Natural killer cell (primary cell): ENCODE data around the gene GP2. TPM values are rescaled to one million over a fixed set of nuclear protein-coding genes. Genes with fewer than 3 reads are reported as not detected.

Source experiments
- ATAC-seq, 3 donors: fragments of 150-1000 bp in 2 of 3; fragments of 200-7000 bp in 1 of 3; cut with Tn5 transposase; 1 replicate in 1 of 3; 2 replicates in 2 of 3; pipeline ENCODE4 v1.10.0; 2021; ENCODE audit warnings: mild to moderate bottlenecking in 2 of 3, moderate library complexity in 2 of 3
- DNase-seq, 2 donors: peaks; one replicate each; pipeline versions ENCODE4 v3.0.0 to v3.0.0-alpha.2; 2013 to 2021; ENCODE audit warnings: mixed read lengths in 1 of 2
- H3K27ac ChIP-seq: one replicate; pipeline ENCODE4 v1.5.1; 2013; ENCODE audit warnings: mild to moderate bottlenecking, low read length
- H3K27me3 ChIP-seq: one replicate; pipeline ENCODE4 v1.6.1; 2013; ENCODE audit warnings: low read length; ENCODE audit not compliant: control insufficient read depth, insufficient read depth
- H3K36me3 ChIP-seq: one replicate; pipeline ENCODE4 v1.6.1; 2013; ENCODE audit warnings: low read length; ENCODE audit not compliant: control insufficient read depth, insufficient read depth
- H3K4me1 ChIP-seq: one replicate; pipeline ENCODE4 v1.6.1; 2013; ENCODE audit warnings: low read length; ENCODE audit not compliant: control insufficient read depth, insufficient read depth
- H3K4me3 ChIP-seq: one replicate; pipeline ENCODE4 v1.5.1; 2013; ENCODE audit warnings: low read length
- H3K9me3 ChIP-seq: one replicate; pipeline ENCODE4 v1.6.1; 2013; ENCODE audit warnings: low read length; ENCODE audit not compliant: control insufficient read depth, insufficient read depth
- H3K27ac Mint-ChIP-seq, 2 donors: one replicate each; pipeline ENCODE4 v1.8.0; 2022; ENCODE audit warnings: mild to moderate bottlenecking in 2 of 2, mixed read lengths in 2 of 2, moderate library complexity in 1 of 2
- H3K27me3 Mint-ChIP-seq, 2 donors: one replicate each; pipeline ENCODE4 v1.8.0; 2022; ENCODE audit warnings: low read depth in 2 of 2, mixed read lengths in 2 of 2
- H3K36me3 Mint-ChIP-seq: one replicate; pipeline ENCODE4 v1.8.0; 2022; ENCODE audit warnings: mixed read lengths
- H3K4me1 Mint-ChIP-seq, 2 donors: one replicate each; pipeline ENCODE4 v1.8.0; 2022; ENCODE audit warnings: mixed read lengths in 2 of 2
- H3K4me3 Mint-ChIP-seq: one replicate; pipeline ENCODE4 v1.8.0; 2022; ENCODE audit warnings: mild to moderate bottlenecking, moderate library complexity, mixed read lengths
- H3K9me3 Mint-ChIP-seq, 2 donors: one replicate each; pipeline ENCODE4 v1.8.0; 2022; ENCODE audit warnings: mixed read lengths in 2 of 2
- CTCF ChIP-seq: fragments of 200-600 bp; IDR thresholded peaks from one replicate; pipeline ENCODE4 v1.8.0; 2022; ENCODE audit warnings: antibody characterized with exemption
- WGBS: methylation state at CpG from one replicate; pipeline ENCODE4 v1.1.7; 2013; ENCODE audit warnings: missing lambda C conversion rate; ENCODE audit not compliant: insufficient coverage; 5-methylcytosine and 5-hydroxymethylcytosine counted together
- intact Hi-C: fragments of 100-400 bp; cut with micrococcal nuclease; formaldehyde crosslinking; loops from one replicate; pipeline ENCODE4 v1.14.2; 2022
- total RNA-seq, 4 donors: library from RNA; stranded (reverse); fragments of 120-200 nt in 1 of 4; gene quantifications; one replicate each; pipeline versions ENCODE4 v1.2.3 to v1.2.4, GENCODE V29; 2013 to 2022

GP2 gene
- total RNA-seq, 3 donors from 2014 or later (not counting 1 experiment from before 2014, with no cell fraction given): not detected

- Mint-ChIP-seq H3K27ac (no peak overlapping the region), H3K36me3 (no peaks in the 10 kb centered on the region), H3K4me3 (no peak overlapping the region), H3K4me1 (no peaks in the 10 kb centered on the region), H3K27me3 (peaks cover 0 to 2% of the 10 kb centered on the region in 2 donors), H3K9me3 (no peaks in the 10 kb centered on the region)
- 84% methylated on average over 12 of the region's 12 CpGs for WGBS
- Histone ChIP-seq H3K9me3 (no peaks in the 10 kb centered on the region), H3K36me3 (no peaks in the 10 kb centered on the region), H3K4me3 (no peak overlapping the region), H3K27me3 (no peaks in the 10 kb centered on the region), H3K27ac (no peak overlapping the region), H3K4me1 (no peaks in the 10 kb centered on the region)
- intact Hi-C loops: no loop called here
- no peak for DNase-seq
- TF ChIP-seq CTCF: no peak
- ATAC-seq: no peak
Observed at GRCh38 chr16:20263138-20263855, 64.0 kb downstream of the GP2 start.

- WGBS: 95% methylated on average over 9 of the region's 9 CpGs
- H3K4me1 ChIP-seq: no peaks in the 10 kb centered on the region
- H3K4me3 ChIP-seq: no peak overlapping the region
- H3K9me3 ChIP-seq: no peaks in the 10 kb centered on the region
- peaks cover 0 to 2% of the 10 kb centered on the region in 2 donors for H3K27me3 Mint-ChIP-seq
- H3K36me3 ChIP-seq: no peaks in the 10 kb centered on the region
- H3K27ac ChIP-seq: no peak overlapping the region
- no peak for TF ChIP-seq CTCF
- H3K4me3 Mint-ChIP-seq: no peak overlapping the region
- H3K27ac Mint-ChIP-seq: no peak overlapping the region
- no peaks in the 10 kb centered on the region for H3K4me1 Mint-ChIP-seq
- ATAC-seq (no peak), DNase-seq (no peak)
- H3K9me3 Mint-ChIP-seq: no peaks in the 10 kb centered on the region
- intact Hi-C loops: no loop called here
- H3K36me3 Mint-ChIP-seq: no peaks in the 10 kb centered on the region
- no peaks in the 10 kb centered on the region for H3K27me3 ChIP-seq
Observed at GRCh38 chr16:20262248-20262647, 65.1 kb downstream of the GP2 start.

GRCh38 chr16:20260215-20261009, 66.9 kb downstream of the GP2 start:
- H3K4me3 Mint-ChIP-seq: no peak overlapping the region
- H3K9me3 Mint-ChIP-seq: no peaks in the 10 kb centered on the region
- intact Hi-C loops: no loop called here
- H3K27ac Mint-ChIP-seq: no peak overlapping the region
- no peak for TF ChIP-seq CTCF
- H3K9me3 ChIP-seq: no peaks in the 10 kb centered on the region
- H3K27me3 Mint-ChIP-seq: peaks cover 0 to 2% of the 10 kb centered on the region in 2 donors
- no peaks in the 10 kb centered on the region for H3K4me1 ChIP-seq
- H3K4me1 Mint-ChIP-seq: no peaks in the 10 kb centered on the region
- H3K36me3 ChIP-seq: no peaks in the 10 kb centered on the region
- H3K36me3 Mint-ChIP-seq: no peaks in the 10 kb centered on the region
- DNase-seq: no peak
- no peak overlapping the region for H3K27ac ChIP-seq
- no peak overlapping the region for H3K4me3 ChIP-seq
- ATAC-seq: no peak
- 83% methylated on average over 11 of the region's 11 CpGs for WGBS
- H3K27me3 ChIP-seq: no peaks in the 10 kb centered on the region

Other genes with a start within 250 kb of the GP2 start
- not detected for gene UMOD, start 25.2 kb upstream of the GP2 start, total RNA-seq
- gene PDILT, start 77.2 kb upstream of the GP2 start, total RNA-seq: not detected
- gene ACSM5, start 82.0 kb upstream of the GP2 start, total RNA-seq: not detected
- gene ACSM2A, start 124.0 kb upstream of the GP2 start, total RNA-seq: not detected
- gene ACSM2B, start 248.9 kb upstream of the GP2 start, total RNA-seq: not detected